Endothelial cell of umbilical vein (primary cell): ENCODE results near the gene STEAP1.

Source experiments
- CTCF ChIP-seq, 2 donors: IDR thresholded peaks; 1 replicate in 1 of 2; 2 replicates in 1 of 2; pipeline ENCODE4 v1.5.1; 2011; ENCODE audit warnings: low read length in 2 of 2, mild to moderate bottlenecking in 2 of 2, moderate library complexity in 2 of 2, control low read depth in 1 of 2, inconsistent platforms in 1 of 2, low read depth in 1 of 2; ENCODE audit not compliant: insufficient read depth in 1 of 2; ENCODE audit errors: extremely low read depth in 1 of 2
- EZH2 ChIP-seq: IDR thresholded peaks from 2 replicates; pipeline ENCODE4 v1.6.1; 2012; ENCODE audit warnings: borderline replicate concordance, low read depth, mild to moderate bottlenecking, moderate library complexity, low read length, inconsistent platforms; ENCODE audit not compliant: severe bottlenecking
- POLR2A ChIP-seq: IDR thresholded peaks from 2 replicates; pipeline ENCODE4 v1.6.1; 2012; ENCODE audit warnings: low read depth, mild to moderate bottlenecking, control low read depth, low read length

- TF ChIP-seq POLR2A: no peak
- no peak for TF ChIP-seq CTCF (IDR thresholded peaks at IDR 0.05; ENCODE audit: extremely low read depth in 1 of 2, insufficient read depth in 1 of 2, low read depth in 1 of 2, low read length in 2 of 2)
- TF ChIP-seq EZH2: no peak
Measured at GRCh38 chr7:90175667-90176066, 21.4 kb downstream of the STEAP1 start.
